Ishikawa (cell line): ENCODE data around the gene DSCAML1.

Experiments
- CEBPB ChIP-seq: IDR thresholded peaks from 2 replicates; pipeline ENCODE4 v1.6.1; 2012
- CREB1 ChIP-seq: IDR thresholded peaks from 2 replicates; pipeline ENCODE4 v1.6.1; 2012; ENCODE audit warnings: low read depth
- EGR1 ChIP-seq: IDR thresholded peaks from 2 replicates; pipeline ENCODE4 v1.6.1; 2012
- EP300 ChIP-seq: IDR thresholded peaks from 2 replicates; pipeline ENCODE4 v1.6.1; 2012; ENCODE audit warnings: borderline replicate concordance
- FOXM1 ChIP-seq: IDR thresholded peaks from 2 replicates; pipeline ENCODE4 v1.6.1; 2012; ENCODE audit warnings: low read depth, borderline replicate concordance
- MAX ChIP-seq: IDR thresholded peaks from 2 replicates; pipeline ENCODE4 v1.6.1; 2012
- NFIC ChIP-seq: IDR thresholded peaks from 2 replicates; pipeline ENCODE4 v1.6.1; 2012
- RAD21 ChIP-seq: IDR thresholded peaks from 2 replicates; pipeline ENCODE4 v1.6.1; 2012; ENCODE audit warnings: low read depth
- REST ChIP-seq: IDR thresholded peaks from 2 replicates; pipeline ENCODE4 v1.6.1; 2012; ENCODE audit warnings: low read depth, mild to moderate bottlenecking
- TAF1 ChIP-seq: IDR thresholded peaks from 2 replicates; pipeline ENCODE4 v1.6.1; 2012; ENCODE audit warnings: low read depth, mild to moderate bottlenecking
- TCF12 ChIP-seq: IDR thresholded peaks from 2 replicates; pipeline ENCODE4 v1.6.1; 2012; ENCODE audit warnings: low read depth
- TEAD4 ChIP-seq: IDR thresholded peaks from 2 replicates; pipeline ENCODE4 v1.6.1; 2012
- USF1 ChIP-seq: IDR thresholded peaks from 2 replicates; pipeline ENCODE4 v1.6.1; 2012
- YY1 ChIP-seq: IDR thresholded peaks from 2 replicates; pipeline ENCODE4 v1.6.1; 2012; ENCODE audit warnings: low read depth
- ZBTB7A ChIP-seq: IDR thresholded peaks from 2 replicates; pipeline ENCODE4 v1.6.1; 2012; ENCODE audit warnings: low read depth

Gene DSCAML1

GRCh38 chr11:117825538-117826189 is 28.6 kb upstream of the DSCAML1 start:
- TF ChIP-seq FOXM1: no peak
- no peak for TF ChIP-seq CREB1
- no peak for TF ChIP-seq MAX
- no peak for TF ChIP-seq TCF12
- TF ChIP-seq YY1: no peak
- TF ChIP-seq NFIC: no peak
- no peak for TF ChIP-seq EGR1
- TF ChIP-seq RAD21: no peak
- TF ChIP-seq USF1: no peak
- no peak for TF ChIP-seq EP300
- no peak for TF ChIP-seq TEAD4
- no peak for TF ChIP-seq ZBTB7A
- no peak for TF ChIP-seq REST
- TF ChIP-seq CEBPB: no peak
- no peak for TF ChIP-seq TAF1

- TF ChIP-seq USF1: no peak
- TF ChIP-seq CEBPB: 0 out of 2 replicates have a peak, but pooled peaks have one; percentile 8
These were observed 27.8 kb upstream of the DSCAML1 start, which contains the start of gene FXYD2 for GRCh38 chr11:117824571-117825537. Gene FXYD2 (minus strand): TSS chr11:117824744. CDS start chr11:117824678, 66 bp downstream.

GRCh38 chr11:117823946-117824420 is 27.0 kb upstream of the DSCAML1 start:
- no peak for TF ChIP-seq TEAD4
- TF ChIP-seq TAF1: no peak
- no peak for TF ChIP-seq NFIC
- no peak for TF ChIP-seq ZBTB7A
- TF ChIP-seq CREB1: no peak
- TF ChIP-seq REST: no peak
- no peak for TF ChIP-seq YY1
- TF ChIP-seq TCF12: no peak
- no peak for TF ChIP-seq USF1
- TF ChIP-seq EGR1: no peak
- no peak for TF ChIP-seq FOXM1
- no peak for TF ChIP-seq MAX
- no peak for TF ChIP-seq CEBPB
- no peak for TF ChIP-seq RAD21
- TF ChIP-seq EP300: no peak

- no peak for TF ChIP-seq CEBPB
- no peak for TF ChIP-seq EGR1
- no peak for TF ChIP-seq ZBTB7A
- TF ChIP-seq TCF12: no peak
- TF ChIP-seq NFIC: no peak
- no peak for TF ChIP-seq TEAD4
- TF ChIP-seq CREB1: no peak
- TF ChIP-seq USF1: no peak
- TF ChIP-seq EP300: no peak
These were observed 26.4 kb upstream of the DSCAML1 start for GRCh38 chr11:117823294-117823945.
